ENCODE measurements around the gene MGAT4B. TPM values are rescaled to one million over a fixed set of nuclear protein-coding genes. Genes with fewer than 3 reads are reported as not detected.

MGAT4B gene
- total RNA-seq, 1 donor from 2014 or later: 198 TPM

GRCh38 chr5:179800071-179800695 lies 6.5 kb downstream of the MGAT4B start:
- TF ChIP-seq CTCF (IDR thresholded peaks at IDR 0.05): no peak
- Mint-ChIP-seq H3K4me1 (ENCODE audit: unreplicated experiment) (peaks cover 27% of the 10 kb centered on the region), H3K9me3 (ENCODE audit: unreplicated experiment) (no peaks in the 10 kb centered on the region), H3K36me3 (ENCODE audit: unreplicated experiment) (peaks cover 20% of the 10 kb centered on the region), H3K4me3 (ENCODE audit: unreplicated experiment) (no peak overlapping the region), H3K27me3 (ENCODE audit: unreplicated experiment) (no peaks in the 10 kb centered on the region), H3K27ac (ENCODE audit: unreplicated experiment) (no peak overlapping the region)
- no peak for DNase-seq (ENCODE audit: extremely low spot score, unreplicated experiment)

- no peaks in the 10 kb centered on the region for H3K27me3 Mint-ChIP-seq (ENCODE audit: unreplicated experiment)
- H3K4me1 Mint-ChIP-seq (ENCODE audit: unreplicated experiment): peaks cover 21% of the 10 kb centered on the region
- no peaks in the 10 kb centered on the region for H3K9me3 Mint-ChIP-seq (ENCODE audit: unreplicated experiment)
- no peak overlapping the region for H3K4me3 Mint-ChIP-seq (ENCODE audit: unreplicated experiment)
- H3K27ac Mint-ChIP-seq (ENCODE audit: unreplicated experiment): no peak overlapping the region
- peaks cover 20% of the 10 kb centered on the region for H3K36me3 Mint-ChIP-seq (ENCODE audit: unreplicated experiment)
- no peak for TF ChIP-seq CTCF (IDR thresholded peaks at IDR 0.05)
- DNase-seq (ENCODE audit: extremely low spot score, unreplicated experiment): no peak
These were observed 7.1 kb downstream of the MGAT4B start for GRCh38 chr5:179799644-179799973.

GRCh38 chr5:179798771-179799643 lies 7.7 kb downstream of the MGAT4B start:
- Mint-ChIP-seq H3K9me3 (ENCODE audit: unreplicated experiment) (no peaks in the 10 kb centered on the region), H3K4me1 (ENCODE audit: unreplicated experiment) (peaks cover 15% of the 10 kb centered on the region), H3K36me3 (ENCODE audit: unreplicated experiment) (peaks cover 20% of the 10 kb centered on the region), H3K27ac (ENCODE audit: unreplicated experiment) (no peak overlapping the region), H3K27me3 (ENCODE audit: unreplicated experiment) (no peaks in the 10 kb centered on the region), H3K4me3 (ENCODE audit: unreplicated experiment) (no peak overlapping the region)
- DNase-seq (ENCODE audit: extremely low spot score, unreplicated experiment): no peak
- no peak for TF ChIP-seq CTCF (IDR thresholded peaks at IDR 0.05)

GRCh38 chr5:179798144-179798770 lies 8.4 kb downstream of the MGAT4B start:
- no peak for TF ChIP-seq CTCF (IDR thresholded peaks at IDR 0.05)
- no peak overlapping the region for H3K4me3 Mint-ChIP-seq (ENCODE audit: unreplicated experiment)
- H3K36me3 Mint-ChIP-seq (ENCODE audit: unreplicated experiment): peaks cover 20% of the 10 kb centered on the region
- H3K27me3 Mint-ChIP-seq (ENCODE audit: unreplicated experiment): no peaks in the 10 kb centered on the region
- H3K4me1 Mint-ChIP-seq (ENCODE audit: unreplicated experiment): peaks cover 14% of the 10 kb centered on the region
- no peak overlapping the region for H3K27ac Mint-ChIP-seq (ENCODE audit: unreplicated experiment)
- DNase-seq (ENCODE audit: extremely low spot score, unreplicated experiment): no peak
- H3K9me3 Mint-ChIP-seq (ENCODE audit: unreplicated experiment): no peaks in the 10 kb centered on the region

- no peaks in the 10 kb centered on the region for H3K27me3 Mint-ChIP-seq (ENCODE audit: unreplicated experiment)
- no peak for DNase-seq (ENCODE audit: extremely low spot score, unreplicated experiment)
- H3K4me1 Mint-ChIP-seq (ENCODE audit: unreplicated experiment): peaks cover 15% of the 10 kb centered on the region
- TF ChIP-seq CTCF (IDR thresholded peaks at IDR 0.05): no peak
- H3K27ac Mint-ChIP-seq (ENCODE audit: unreplicated experiment): no peak overlapping the region
- no peak overlapping the region for H3K4me3 Mint-ChIP-seq (ENCODE audit: unreplicated experiment)
- H3K36me3 Mint-ChIP-seq (ENCODE audit: unreplicated experiment): peaks cover 19% of the 10 kb centered on the region
- H3K9me3 Mint-ChIP-seq (ENCODE audit: unreplicated experiment): no peaks in the 10 kb centered on the region
These were observed 8.9 kb downstream of the MGAT4B start for GRCh38 chr5:179797741-179798140.

Data from osteocyte (in vitro differentiated cells).